ENCODE measurements around the gene CELA3B.
"Not testable (repeated sequence)": the region's sequence is repeated elsewhere in the genome, so short reads cannot be mapped to it uniquely, and the experiment has no call there.

DNA sequence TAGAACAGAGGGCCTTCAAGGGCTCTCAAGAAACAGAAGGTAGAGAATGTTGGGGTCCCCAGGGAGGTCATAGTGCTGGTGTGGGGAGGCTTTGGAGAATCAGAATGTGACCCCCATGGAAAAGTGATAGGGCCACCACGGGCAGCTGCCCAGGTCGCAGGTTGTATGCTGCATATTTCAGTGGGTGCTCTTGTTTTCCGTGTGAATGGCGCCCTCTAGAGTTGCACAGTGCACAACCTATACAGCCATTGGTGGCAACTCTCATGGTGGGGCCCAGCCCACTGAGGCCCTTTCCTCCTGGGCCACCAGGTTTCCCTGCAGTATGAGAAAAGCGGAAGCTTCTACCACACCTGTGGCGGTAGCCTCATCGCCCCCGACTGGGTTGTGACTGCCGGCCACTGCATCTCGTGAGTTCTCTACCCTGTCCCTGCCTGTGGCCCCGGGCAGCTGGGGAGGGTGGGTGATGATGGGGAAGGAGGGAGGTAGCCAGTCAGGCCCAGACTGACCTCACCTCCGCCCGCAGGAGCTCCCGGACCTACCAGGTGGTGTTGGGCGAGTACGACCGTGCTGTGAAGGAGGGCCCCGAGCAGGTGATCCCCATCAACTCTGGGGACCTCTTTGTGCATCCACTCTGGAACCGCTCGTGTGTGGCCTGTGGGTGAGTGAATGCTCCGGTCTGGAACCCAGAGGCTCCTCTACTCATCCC is 3.8 kb downstream of the CELA3B start:
- TF ChIP-seq CTCF (IDR thresholded peaks at IDR 0.05; ENCODE audit: poor library complexity); EZH2 (IDR thresholded peaks at IDR 0.05; ENCODE audit: borderline replicate concordance); EZH2phosphoT487 (IDR thresholded peaks at IDR 0.05; ENCODE audit: low read depth, severe bottlenecking, unreplicated experiment): not testable (repeated sequence)

Measured in hepatocyte (in vitro differentiated cells).